Ovary (tissue), 3 donors: Measurements from ENCODE around the gene CLK4.

Experiments
- EP300 ChIP-seq: sonication (generic); formaldehyde crosslinking; IDR thresholded peaks from one replicate; pipeline ENCODE4 v1.6.1; 2017; ENCODE audit warnings: antibody characterized with exemption
- POLR2A ChIP-seq: fragments of 450-650 bp; IDR thresholded peaks from one replicate; pipeline ENCODE4 v1.6.1; 2017; ENCODE audit warnings: antibody characterized with exemption, mild to moderate bottlenecking, moderate library complexity
- TF ChIP-seq, protein P1 (sequence below), 3 donors: fragments of 450-650 bp in 2 of 3; fragments of 200-600 bp in 1 of 3; IDR thresholded peaks; one replicate each; pipeline versions ENCODE4 v1.5.1 to v1.8.0; 2016 to 2022; ENCODE audit warnings: antibody characterized with exemption in 3 of 3, mild to moderate bottlenecking in 1 of 3
- donor health status: DM: no; HTN: no; CAD: no.

- TF ChIP-seq, protein P1, sequence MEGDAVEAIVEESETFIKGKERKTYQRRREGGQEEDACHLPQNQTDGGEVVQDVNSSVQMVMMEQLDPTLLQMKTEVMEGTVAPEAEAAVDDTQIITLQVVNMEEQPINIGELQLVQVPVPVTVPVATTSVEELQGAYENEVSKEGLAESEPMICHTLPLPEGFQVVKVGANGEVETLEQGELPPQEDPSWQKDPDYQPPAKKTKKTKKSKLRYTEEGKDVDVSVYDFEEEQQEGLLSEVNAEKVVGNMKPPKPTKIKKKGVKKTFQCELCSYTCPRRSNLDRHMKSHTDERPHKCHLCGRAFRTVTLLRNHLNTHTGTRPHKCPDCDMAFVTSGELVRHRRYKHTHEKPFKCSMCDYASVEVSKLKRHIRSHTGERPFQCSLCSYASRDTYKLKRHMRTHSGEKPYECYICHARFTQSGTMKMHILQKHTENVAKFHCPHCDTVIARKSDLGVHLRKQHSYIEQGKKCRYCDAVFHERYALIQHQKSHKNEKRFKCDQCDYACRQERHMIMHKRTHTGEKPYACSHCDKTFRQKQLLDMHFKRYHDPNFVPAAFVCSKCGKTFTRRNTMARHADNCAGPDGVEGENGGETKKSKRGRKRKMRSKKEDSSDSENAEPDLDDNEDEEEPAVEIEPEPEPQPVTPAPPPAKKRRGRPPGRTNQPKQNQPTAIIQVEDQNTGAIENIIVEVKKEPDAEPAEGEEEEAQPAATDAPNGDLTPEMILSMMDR (IDR thresholded peaks at IDR 0.05) = no peak
- no peak for TF ChIP-seq POLR2A
- TF ChIP-seq EP300 = no peak
Measured at GRCh38 chr5:178625679-178626483, 969 bp downstream of the CLK4 start.
